HG02798 (cell line): ENCODE results near the gene ZSWIM9.
A peak's percentile ranks its signal among the peaks of the same experiment; 100 is the strongest.

Source experiments
- ATAC-seq: cut with Tn5 transposase; IDR thresholded peaks from one replicate; pipeline ENCODE4 v1.9.1; 2021; ENCODE audit warnings: mild to moderate bottlenecking; ENCODE audit not compliant: unreplicated experiment, poor library complexity

The ZSWIM9 gene

GRCh38 chr19:48171710-48172109, 1.2 kb downstream of the ZSWIM9 start:
- no peak for ATAC-seq

- ATAC-seq = no peak
These were observed 4.1 kb downstream of the ZSWIM9 start for GRCh38 chr19:48174445-48175030.

GRCh38 chr19:48175578-48175977, 5.1 kb downstream of the ZSWIM9 start:
- ATAC-seq = no peak

- no peak for ATAC-seq
These were observed 5.7 kb downstream of the ZSWIM9 start for GRCh38 chr19:48176226-48176625.

GRCh38 chr19:48181505-48181904, 11.0 kb downstream of the ZSWIM9 start:
- no peak for ATAC-seq

GRCh38 chr19:48182434-48182833, 12.0 kb downstream of the ZSWIM9 start:
- ATAC-seq = no peak

- ATAC-seq = no peak
These were observed 12.9 kb downstream of the ZSWIM9 start for GRCh38 chr19:48183356-48183755.

- peak; percentile 25 for ATAC-seq
These were observed 15.5 kb downstream of the ZSWIM9 start for GRCh38 chr19:48186015-48186414.

- peak; percentile 53 for ATAC-seq
These were observed 16.1 kb downstream of the ZSWIM9 start for GRCh38 chr19:48186541-48186991.

- no peak for ATAC-seq
These were observed 19.9 kb downstream of the ZSWIM9 start for GRCh38 chr19:48190288-48190884.

GRCh38 chr19:48190885-48191284, 20.4 kb downstream of the ZSWIM9 start:
- no peak for ATAC-seq

- ATAC-seq = no peak
These were observed 22.3 kb downstream of the ZSWIM9 start for GRCh38 chr19:48192750-48193149.

GRCh38 chr19:48194041-48194843, 23.8 kb downstream of the ZSWIM9 start:
- ATAC-seq = no peak

GRCh38 chr19:48194844-48195830, 24.7 kb downstream of the ZSWIM9 start:
- ATAC-seq = no peak

- ATAC-seq = no peak
These were observed 25.9 kb downstream of the ZSWIM9 start for GRCh38 chr19:48196321-48196763.

- ATAC-seq = no peak
These were observed 26.6 kb downstream of the ZSWIM9 start for GRCh38 chr19:48196933-48197665.

GRCh38 chr19:48203222-48203793, 32.8 kb downstream of the ZSWIM9 start:
- ATAC-seq = no peak

- ATAC-seq = peak; percentile 90
These were observed 33.5 kb downstream of the ZSWIM9 start for GRCh38 chr19:48203794-48204628.
